ENCODE measurements around the gene ERCC4. TPM values are rescaled to one million over a fixed set of nuclear protein-coding genes. Genes with fewer than 3 reads are reported as not detected.
A peak's percentile ranks its signal among the peaks of the same experiment; 100 is the strongest.

ERCC4 gene
- total RNA-seq, 8 experiments from 2014 or later: 6.5 to 13.3 (median 8.6) TPM

DNA sequence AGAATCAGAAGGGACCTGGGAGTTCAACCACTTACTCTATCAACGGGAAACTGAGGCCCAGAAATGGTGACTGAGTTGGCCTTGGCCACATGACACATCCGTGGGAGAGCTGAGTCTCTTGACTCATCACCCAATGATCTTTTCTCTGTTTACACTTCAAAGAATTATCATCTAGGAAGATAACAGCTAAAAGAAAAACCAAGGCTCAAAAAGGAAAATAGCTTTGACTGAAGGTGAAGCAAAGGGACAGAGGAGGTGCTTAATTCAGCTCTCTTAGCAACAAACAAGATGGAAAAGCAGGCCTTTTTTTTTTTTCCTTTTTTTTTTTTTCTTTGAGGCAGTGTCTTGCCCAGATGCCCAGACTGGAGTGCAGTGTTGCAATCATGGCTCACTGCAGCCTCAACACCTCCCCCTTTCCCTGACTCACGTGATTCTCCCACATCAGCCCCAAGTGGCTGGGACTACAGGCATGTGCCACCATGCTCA lies 16.7 kb downstream of the ERCC4 start:
- Histone ChIP-seq H3K4me1 (replicated peaks in 1 of 2) (no peaks in the 10 kb centered on the region), H3K4me3 (no peak overlapping the region), H3K27ac (no peak overlapping the region)
- WGBS, 10 experiments: 14 to 100% (median 62%) methylated on average over 1 to 3 of the region's 3 CpGs; no CpG with 5 or more reads in 1 of the 10 experiments
- ATAC-seq (replicated peaks in 6 of 8): peak in 7 of 8 experiments; percentile 38 to 82 (median 67)
- in situ Hi-C loops (cut with MboI; ENCODE audit: low pct_unique_long_range_greater_than_20kb in 2 of 9, low sequenced_read_pairs in 9 of 9, unreplicated experiment in 9 of 9): loop anchor here in 4 of 9 experiments (25.0 kb wide), 6 partner anchors 251 to 601 kb away; no protein-coding TSS in a partner anchor

GRCh38 chr16:13937411-13937810 lies 17.5 kb downstream of the ERCC4 start:
- ATAC-seq (replicated peaks in 6 of 8): no peak
- 87 to 100% (median 92%) methylated on average over 3 to 5 of the region's 5 CpGs for WGBS, 10 experiments
- Histone ChIP-seq H3K4me1 (replicated peaks in 1 of 2) (no peaks in the 10 kb centered on the region), H3K27ac (no peak overlapping the region), H3K4me3 (no peak overlapping the region)
- in situ Hi-C loops (cut with MboI; ENCODE audit: low pct_unique_long_range_greater_than_20kb in 2 of 9, low sequenced_read_pairs in 9 of 9, unreplicated experiment in 9 of 9): loop anchor here in 4 of 9 experiments (25.0 kb wide), 6 partner anchors 250 to 600 kb away; no protein-coding TSS in a partner anchor

DNA sequence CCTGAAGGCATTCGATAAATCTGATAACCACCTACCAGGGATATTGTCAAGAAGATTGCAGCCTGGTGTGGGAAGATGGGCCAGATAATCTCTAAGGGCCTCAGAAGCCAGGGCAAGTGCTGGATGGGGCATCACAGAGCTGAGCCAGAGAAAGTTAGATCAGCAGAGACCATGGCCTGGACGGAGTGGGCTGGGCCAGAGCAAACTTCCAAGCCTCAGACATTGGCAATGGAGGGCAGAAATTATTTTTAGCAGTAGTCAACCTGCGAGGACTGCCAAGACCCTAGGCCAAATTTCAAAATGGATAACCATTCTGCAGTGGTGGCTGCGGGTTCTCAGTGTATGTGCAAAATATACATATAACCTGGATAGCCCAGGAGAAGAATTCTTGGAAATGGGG lies 18.5 kb downstream of the ERCC4 start:
- Histone ChIP-seq H3K4me3 (no peak overlapping the region), H3K4me1 (replicated peaks in 1 of 2) (no peaks in the 10 kb centered on the region), H3K27ac (no peak overlapping the region)
- WGBS, 10 experiments: 83 to 100% (median 92%) methylated on average over 1 to 4 of the region's 4 CpGs; no CpG with 5 or more reads in 2 of the 10 experiments
- ATAC-seq (replicated peaks in 6 of 8): no peak
- in situ Hi-C loops (cut with MboI; ENCODE audit: low pct_unique_long_range_greater_than_20kb in 2 of 9, low sequenced_read_pairs in 9 of 9, unreplicated experiment in 9 of 9): loop anchor here in 4 of 9 experiments (25.0 kb wide), 6 partner anchors 249 to 599 kb away; no protein-coding TSS in a partner anchor

- Histone ChIP-seq H3K4me3 (no peak overlapping the region), H3K4me1 (replicated peaks in 1 of 2) (no peaks in the 10 kb centered on the region), H3K27ac (no peak overlapping the region)
- in situ Hi-C loops (cut with MboI; ENCODE audit: low pct_unique_long_range_greater_than_20kb in 2 of 9, low sequenced_read_pairs in 9 of 9, unreplicated experiment in 9 of 9): loop anchor here in 4 of 9 experiments (10.0 to 25.0 kb wide), 7 partner anchors 65 to 597 kb away; no protein-coding TSS in a partner anchor
- ATAC-seq (replicated peaks in 6 of 8): no peak
- WGBS, 10 experiments: 86 to 100% (median 90%) methylated on average over 1 to 5 of the region's 5 CpGs; no CpG with 5 or more reads in 5 of the 10 experiments
Observed at GRCh38 chr16:13939821-13940220, 19.9 kb downstream of the ERCC4 start.

DNA sequence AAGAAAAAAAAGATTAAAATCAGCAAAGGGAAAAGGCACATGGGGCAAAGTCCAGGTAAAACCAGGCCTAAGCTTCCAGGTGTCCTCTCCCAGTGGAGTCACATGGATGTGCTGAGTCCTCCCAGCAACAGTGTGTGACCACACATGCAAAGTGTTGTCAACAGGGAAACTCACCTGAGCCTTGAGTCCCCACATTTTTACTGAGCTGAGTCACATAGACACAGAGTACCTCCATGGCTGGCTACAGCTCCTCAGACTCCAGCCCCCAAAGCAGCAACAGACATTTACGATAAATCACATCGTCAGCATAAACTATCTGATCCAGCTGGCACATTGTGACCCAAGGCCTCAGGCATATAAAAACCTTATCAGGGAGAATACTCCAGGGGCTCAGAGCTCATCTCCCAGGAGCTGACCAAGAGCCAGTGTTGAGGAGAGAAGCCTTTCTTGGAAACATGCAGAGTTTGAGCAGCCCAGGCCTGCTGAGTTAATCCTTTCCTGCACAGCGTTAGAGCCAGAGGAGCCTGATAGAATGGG lies 20.5 kb downstream of the ERCC4 start:
- Histone ChIP-seq H3K4me1 (replicated peaks in 1 of 2) (no peaks in the 10 kb centered on the region), H3K4me3 (no peak overlapping the region), H3K27ac (no peak overlapping the region)
- in situ Hi-C loops (cut with MboI; ENCODE audit: low pct_unique_long_range_greater_than_20kb in 2 of 9, low sequenced_read_pairs in 9 of 9, unreplicated experiment in 9 of 9): loop anchor here in 4 of 9 experiments (10.0 to 25.0 kb wide), 7 partner anchors 64 to 597 kb away; no protein-coding TSS in a partner anchor
- no peak for ATAC-seq (replicated peaks in 6 of 8)
- 0 to 92% (median 82%) methylated on average over 1 to 3 of the region's 3 CpGs; no CpG with 5 or more reads in 4 of the 10 experiments for WGBS, 10 experiments

DNA sequence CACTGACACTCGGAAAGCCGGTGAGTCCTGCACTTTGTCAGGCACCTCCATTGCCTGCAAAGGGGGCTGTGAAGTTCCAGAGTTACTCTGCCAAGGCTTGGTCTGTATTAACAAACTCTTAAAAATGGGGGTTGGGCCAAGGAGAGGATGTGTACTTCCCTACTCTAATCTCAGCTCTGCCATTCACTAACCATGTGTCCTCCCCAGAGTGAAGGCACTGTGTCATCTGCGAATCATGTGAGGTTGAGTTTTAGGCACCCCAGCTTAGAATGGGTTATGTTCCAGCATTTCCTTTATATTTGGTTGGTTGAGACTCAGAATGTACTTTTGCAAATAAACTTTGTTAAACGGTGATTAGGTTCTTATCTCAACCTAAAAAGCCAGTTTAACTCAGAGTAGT lies 24.9 kb downstream of the ERCC4 start:
- Histone ChIP-seq H3K4me3 (no peak overlapping the region), H3K27ac (no peak overlapping the region), H3K4me1 (replicated peaks in 1 of 2) (no peaks in the 10 kb centered on the region)
- in situ Hi-C loops (cut with MboI; ENCODE audit: low pct_unique_long_range_greater_than_20kb in 2 of 9, low sequenced_read_pairs in 9 of 9, unreplicated experiment in 9 of 9): loop anchor here in 4 of 9 experiments (10.0 to 25.0 kb wide), 7 partner anchors 60 to 592 kb away; no protein-coding TSS in a partner anchor
- no peak for ATAC-seq (replicated peaks in 6 of 8)
- WGBS, 10 experiments: 81 to 100% (median 100%) methylated on average over 1 to 3 of the region's 4 CpGs; no CpG with 5 or more reads in 3 of the 10 experiments

- ATAC-seq (replicated peaks in 6 of 8): no peak
- in situ Hi-C loops (cut with MboI; ENCODE audit: low pct_unique_long_range_greater_than_20kb in 2 of 9, low sequenced_read_pairs in 9 of 9, unreplicated experiment in 9 of 9): loop anchor here in 4 of 9 experiments (10.0 to 25.0 kb wide), 7 partner anchors 59 to 591 kb away; no protein-coding TSS in a partner anchor
- WGBS, 10 experiments: 80 to 100% (median 93%) methylated on average over 1 to 8 of the region's 9 CpGs
- Histone ChIP-seq H3K27ac (no peak overlapping the region), H3K4me3 (no peak overlapping the region), H3K4me1 (replicated peaks in 1 of 2) (no peaks in the 10 kb centered on the region)
Observed at GRCh38 chr16:13945744-13946485, 26.0 kb downstream of the ERCC4 start.

DNA sequence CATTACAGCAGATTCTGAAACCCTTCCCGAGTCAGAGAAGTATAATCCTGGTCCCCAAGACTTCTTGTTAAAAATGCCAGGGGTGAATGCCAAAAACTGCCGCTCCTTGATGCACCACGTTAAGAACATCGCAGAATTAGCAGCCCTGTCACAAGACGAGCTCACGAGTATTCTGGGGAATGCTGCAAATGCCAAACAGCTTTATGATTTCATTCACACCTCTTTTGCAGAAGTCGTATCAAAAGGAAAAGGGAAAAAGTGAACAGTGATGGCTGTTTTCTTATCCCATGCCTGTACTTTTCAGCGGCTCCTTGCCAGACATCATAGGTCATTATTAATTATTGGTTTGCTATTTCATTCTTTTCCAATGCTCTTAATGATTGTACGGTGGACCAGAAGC lies 28.1 kb downstream of the ERCC4 start:
- Histone ChIP-seq H3K4me3 (no peak overlapping the region), H3K27ac (no peak overlapping the region), H3K4me1 (replicated peaks in 1 of 2) (no peaks in the 10 kb centered on the region)
- ATAC-seq (replicated peaks in 6 of 8): no peak
- WGBS, 10 experiments: 83 to 100% (median 95%) methylated on average over 1 to 9 of the region's 9 CpGs; no CpG with 5 or more reads in 1 of the 10 experiments
- in situ Hi-C loops (cut with MboI; ENCODE audit: low pct_unique_long_range_greater_than_20kb in 2 of 9, low sequenced_read_pairs in 9 of 9, unreplicated experiment in 9 of 9): loop anchor here in 4 of 9 experiments (10.0 to 25.0 kb wide), 7 partner anchors 57 to 589 kb away; no protein-coding TSS in a partner anchor

- no peak overlapping the region for H3K4me3 ChIP-seq
- no peaks in the 10 kb centered on the region for H3K4me1 ChIP-seq (replicated peaks in 1 of 2)
- no peak for ATAC-seq (replicated peaks in 6 of 8)
- no peak overlapping the region for H3K27ac ChIP-seq
- WGBS, 10 experiments: 70 to 100% (median 90%) methylated on average over 2 to 5 of the region's 5 CpGs
- in situ Hi-C loops (cut with MboI; ENCODE audit: low pct_unique_long_range_greater_than_20kb in 2 of 9, low sequenced_read_pairs in 9 of 9, unreplicated experiment in 9 of 9): no loop called here
Observed at GRCh38 chr16:13950821-13951547, 31.0 kb downstream of the ERCC4 start.

GRCh38 chr16:13951611-13952010 lies 31.7 kb downstream of the ERCC4 start:
- no peak overlapping the region for H3K27ac ChIP-seq
- no peak overlapping the region for H3K4me3 ChIP-seq
- no peak for ATAC-seq (replicated peaks in 6 of 8)
- 42 to 100% (median 80%) methylated on average over 1 to 3 of the region's 3 CpGs; no CpG with 5 or more reads in 2 of the 10 experiments for WGBS, 10 experiments
- H3K4me1 ChIP-seq (replicated peaks in 1 of 2): peaks cover under 1% of the 10 kb centered on the region in 2 donors
- in situ Hi-C loops (cut with MboI; ENCODE audit: low pct_unique_long_range_greater_than_20kb in 2 of 9, low sequenced_read_pairs in 9 of 9, unreplicated experiment in 9 of 9): no loop called here

- no peak overlapping the region for H3K4me3 ChIP-seq
- H3K4me1 ChIP-seq (replicated peaks in 1 of 2): peaks cover 12 to 16% of the 10 kb centered on the region in 2 donors
- ATAC-seq (replicated peaks in 6 of 8): no peak
- 36 to 100% (median 67%) methylated on average over 1 to 2 of the region's 2 CpGs; no CpG with 5 or more reads in 2 of the 10 experiments for WGBS, 10 experiments
- H3K27ac ChIP-seq: no peak overlapping the region
- in situ Hi-C loops (cut with MboI; ENCODE audit: low pct_unique_long_range_greater_than_20kb in 2 of 9, low sequenced_read_pairs in 9 of 9, unreplicated experiment in 9 of 9): no loop called here
Observed at GRCh38 chr16:13953501-13953900, 33.5 kb downstream of the ERCC4 start.

- Histone ChIP-seq H3K27ac (no peak overlapping the region), H3K4me1 (replicated peaks in 1 of 2) (peaks cover 12 to 16% of the 10 kb centered on the region in 2 donors), H3K4me3 (no peak overlapping the region)
- no peak for ATAC-seq (replicated peaks in 6 of 8)
- 8 to 88% (median 51%) methylated on average over 3 to 12 of the region's 14 CpGs for WGBS, 10 experiments
- in situ Hi-C loops (cut with MboI; ENCODE audit: low pct_unique_long_range_greater_than_20kb in 2 of 9, low sequenced_read_pairs in 9 of 9, unreplicated experiment in 9 of 9): no loop called here
Observed at GRCh38 chr16:13956635-13957196, 36.8 kb downstream of the ERCC4 start.
